HG03135 (cell line): ENCODE measurements around the gene ZBTB46.

Experiments
- ATAC-seq: cut with Tn5 transposase; IDR thresholded peaks from one replicate; pipeline ENCODE4 v1.9.1; 2021; ENCODE audit warnings: mild to moderate bottlenecking, moderate library complexity; ENCODE audit not compliant: unreplicated experiment

ZBTB46 gene

GRCh38 chr20:63707558-63708300 lies 123.3 kb downstream of the ZBTB46 start, which contains the start of the genes ARFRP1 and ZGPAT:
TSS of gene ARFRP1 (minus strand) at chr20:63707976. CDS start at chr20:63707091, 885 bp downstream.
TSS of gene ZGPAT (plus strand) at chr20:63708039. CDS start at chr20:63708581, 542 bp downstream.
- ATAC-seq, result peak; percentile 61

- ATAC-seq, result peak; percentile 31
These were observed 124.1 kb downstream of the ZBTB46 start for GRCh38 chr20:63706852-63707557.

GRCh38 chr20:63706027-63706695 lies 124.9 kb downstream of the ZBTB46 start:
- ATAC-seq, result no peak

- ATAC-seq, result no peak
These were observed 125.6 kb downstream of the ZBTB46 start for GRCh38 chr20:63705232-63706026.

GRCh38 chr20:63704749-63705117 lies 126.3 kb downstream of the ZBTB46 start:
- no peak for ATAC-seq

- no peak for ATAC-seq
These were observed 126.9 kb downstream of the ZBTB46 start for GRCh38 chr20:63703976-63704748.

GRCh38 chr20:63703471-63703975 lies 127.5 kb downstream of the ZBTB46 start:
- ATAC-seq, result no peak

GRCh38 chr20:63702751-63703470 lies 128.2 kb downstream of the ZBTB46 start:
- ATAC-seq, result no peak

GRCh38 chr20:63702036-63702665 lies 128.9 kb downstream of the ZBTB46 start:
- ATAC-seq, result no peak

- no peak for ATAC-seq
These were observed 129.6 kb downstream of the ZBTB46 start for GRCh38 chr20:63701329-63702035.

- ATAC-seq, result no peak
These were observed 130.1 kb downstream of the ZBTB46 start for GRCh38 chr20:63701051-63701328.

- no peak for ATAC-seq
These were observed 130.6 kb downstream of the ZBTB46 start for GRCh38 chr20:63700199-63701050.

- no peak for ATAC-seq
These were observed 131.4 kb downstream of the ZBTB46 start for GRCh38 chr20:63699466-63700198.

GRCh38 chr20:63698739-63699465 lies 132.2 kb downstream of the ZBTB46 start:
- ATAC-seq, result no peak

GRCh38 chr20:63697868-63698545 lies 133.1 kb downstream of the ZBTB46 start:
- no peak for ATAC-seq
